C4-2B (cell line): ENCODE measurements around the gene DHDH.

Experiments used
- CTCF ChIP-seq: fragments of 450-650 bp; conservative IDR thresholded peaks from 2 replicates; pipeline ENCODE4 v1.5.1; 2017; ENCODE audit warnings: mild to moderate bottlenecking
- ZFX ChIP-seq: fragments of 450-650 bp; IDR thresholded peaks from 2 replicates; pipeline ENCODE4 v1.6.1; 2017

GRCh38 chr19:48900477-48901406 lies 32.8 kb upstream of the DHDH start:
- TF ChIP-seq CTCF (no peak), ZFX (no peak)
